Neural cell (in vitro differentiated cells): ENCODE results near the gene RND3. TPM values are rescaled to one million over a fixed set of nuclear protein-coding genes. Genes with fewer than 3 reads are reported as not detected.

Source experiments
- H2AFZ ChIP-seq: fragments of 200-600, 300-800 bp; sonication (generic), shearing (Covaris generic); 2 replicates; pipeline ENCODE4 v1.6.0; 2014; ENCODE audit warnings: low read depth, mild to moderate bottlenecking, antibody characterized with exemption, low read length, moderate library complexity
- H3F3A ChIP-seq: fragments of 200-600 bp; shearing (Covaris generic); 2 replicates; pipeline ENCODE4 v1.6.1; 2016; ENCODE audit warnings: mild to moderate bottlenecking, moderate library complexity, mixed read lengths, antibody characterized with exemption, low read length; ENCODE audit not compliant: insufficient read depth, poor library complexity, severe bottlenecking
- H3K27ac ChIP-seq: fragments of 200-600, 300-800 bp; sonication (generic), shearing (Covaris generic); 2 replicates; pipeline ENCODE4 v1.5.1; 2014; ENCODE audit warnings: mild to moderate bottlenecking, low read length, moderate library complexity
- H3K27me3 ChIP-seq: fragments of 300-800, 200-600 bp; sonication (generic), shearing (Covaris generic); 2 replicates; pipeline ENCODE4 v1.6.0; 2014; ENCODE audit warnings: mild to moderate bottlenecking, low read depth, low read length, moderate library complexity; ENCODE audit not compliant: insufficient read depth
- H3K36me3 ChIP-seq: fragments of 300-800, 200-600 bp; sonication (generic), shearing (Covaris generic); 2 replicates; pipeline ENCODE4 v1.5.1; 2014; ENCODE audit warnings: mild to moderate bottlenecking, antibody characterized with exemption, low read length, moderate library complexity; ENCODE audit not compliant: insufficient read depth
- H3K4me2 ChIP-seq: fragments of 300-800, 200-600 bp; sonication (generic), shearing (Covaris generic); 2 replicates; pipeline ENCODE4 v1.6.0; 2014; ENCODE audit warnings: mild to moderate bottlenecking, low read length
- H3K4me3 ChIP-seq: fragments of 300-800, 200-600 bp; sonication (generic), shearing (Covaris generic); 2 replicates; pipeline ENCODE4 v1.5.1; 2014; ENCODE audit warnings: mild to moderate bottlenecking, low read length, moderate library complexity
- H3K79me2 ChIP-seq: fragments of 200-600 bp; shearing (Covaris generic); replicated peaks from 2 replicates; pipeline ENCODE4 v1.6.0; 2014; ENCODE audit warnings: mild to moderate bottlenecking, low read length, moderate library complexity; ENCODE audit not compliant: insufficient read depth
- H3K9ac ChIP-seq: fragments of 300-800, 200-600 bp; sonication (generic), shearing (Covaris generic); 2 replicates; pipeline ENCODE4 v1.6.1; 2016; ENCODE audit warnings: mild to moderate bottlenecking, low read length, mixed read lengths
- H3K9me2 ChIP-seq: fragments of 200-600 bp; shearing (Covaris generic); 2 replicates; pipeline ENCODE4 v1.6.1; 2016; ENCODE audit warnings: mild to moderate bottlenecking, low read length, mixed read lengths; ENCODE audit not compliant: insufficient read depth
- H3K9me3 ChIP-seq: fragments of 200-600, 300-800 bp; sonication (generic), shearing (Covaris generic); 2 replicates; pipeline ENCODE4 v1.6.1; 2016; ENCODE audit warnings: mild to moderate bottlenecking, mixed run types, low read length, moderate library complexity, mixed read lengths
- H4K20me1 ChIP-seq: fragments of 200-600 bp; shearing (Covaris generic); 2 replicates; pipeline ENCODE4 v1.6.1; 2016; ENCODE audit warnings: mild to moderate bottlenecking, mixed run types; ENCODE audit not compliant: insufficient read depth
- CTCF ChIP-seq: fragments of 450-650 bp; IDR thresholded peaks from 2 replicates; pipeline ENCODE4 v1.5.1; 2014; ENCODE audit warnings: antibody characterized with exemption, mild to moderate bottlenecking, moderate library complexity; ENCODE audit not compliant: poor library complexity, severe bottlenecking
- EP300 ChIP-seq: fragments of 450-650 bp; conservative IDR thresholded peaks from 2 replicates; pipeline ENCODE4 v1.6.1; 2014; ENCODE audit warnings: antibody characterized with exemption, mild to moderate bottlenecking, moderate library complexity; ENCODE audit not compliant: poor library complexity, severe bottlenecking
- EZH2 ChIP-seq: fragments of 200-600, 300-800 bp; shearing (Covaris generic), sonication (generic); IDR thresholded peaks from 2 replicates; pipeline ENCODE4 v1.6.1; 2014; ENCODE audit warnings: antibody characterized with exemption, low read length, borderline replicate concordance, mild to moderate bottlenecking; ENCODE audit not compliant: insufficient read depth, poor library complexity, severe bottlenecking
- MXI1 ChIP-seq: fragments of 450-650 bp; conservative IDR thresholded peaks from 2 replicates; pipeline ENCODE4 v1.6.1; 2014; ENCODE audit warnings: antibody characterized with exemption, mild to moderate bottlenecking; ENCODE audit not compliant: poor library complexity, severe bottlenecking
- POLR2AphosphoS5 ChIP-seq: IDR thresholded peaks from 2 replicates; pipeline ENCODE4 v1.6.1; 2012
- RAD21 ChIP-seq: fragments of 450-650 bp; conservative IDR thresholded peaks from 2 replicates; pipeline ENCODE4 v1.6.1; 2014; ENCODE audit warnings: antibody characterized with exemption, mild to moderate bottlenecking, moderate library complexity
- REST ChIP-seq: IDR thresholded peaks from 2 replicates; pipeline ENCODE4 v1.6.1; 2012; ENCODE audit warnings: borderline replicate concordance
- SMC3 ChIP-seq: fragments of 450-650 bp; conservative IDR thresholded peaks from 2 replicates; pipeline ENCODE4 v1.6.1; 2014; ENCODE audit warnings: antibody characterized with exemption, mild to moderate bottlenecking, moderate library complexity; ENCODE audit not compliant: poor library complexity
- TAF1 ChIP-seq: IDR thresholded peaks from 2 replicates; pipeline ENCODE4 v1.6.1; 2012; ENCODE audit warnings: low read depth
- polyA plus RNA-seq: library from polyadenylated mRNA; depleted of rRNA; stranded (reverse); fragments of >200 nt; gene quantifications from 2 replicates; pipeline ENCODE4 v1.2.3, GENCODE V29; 2014

RND3 gene
- polyA plus RNA-seq, 1 donor from 2014 or later: 143 TPM

- H2AFZ ChIP-seq: no peak overlapping the region
- no peak overlapping the region for H3K27ac ChIP-seq
- peaks cover 3% of the 10 kb centered on the region for H3F3A ChIP-seq
- H3K9me3 ChIP-seq: no peaks in the 10 kb centered on the region
- no peaks in the 10 kb centered on the region for H3K9me2 ChIP-seq
- H3K9ac ChIP-seq: no peak overlapping the region
- no peaks in the 10 kb centered on the region for H4K20me1 ChIP-seq
- no peak overlapping the region for H3K4me3 ChIP-seq
- TF ChIP-seq EP300: no peak
- no peak for TF ChIP-seq EZH2
- TF ChIP-seq TAF1: no peak
- TF ChIP-seq REST: no peak
- no peak for TF ChIP-seq POLR2AphosphoS5
- TF ChIP-seq SMC3: no peak
- TF ChIP-seq MXI1: no peak
- no peak for TF ChIP-seq CTCF
- TF ChIP-seq RAD21: no peak
- peaks cover 84% of the 10 kb centered on the region for H3K79me2 ChIP-seq
- no peak overlapping the region for H3K4me2 ChIP-seq
- H3K36me3 ChIP-seq: peaks cover 20% of the 10 kb centered on the region
- no peaks in the 10 kb centered on the region for H3K27me3 ChIP-seq
Measured at GRCh38 chr2:150474326-150475074, 13.0 kb downstream of the RND3 start.

GRCh38 chr2:150473767-150474166 is 13.7 kb downstream of the RND3 start:
- Histone ChIP-seq H3K79me2 (peaks cover 78% of the 10 kb centered on the region), H3K4me3 (no peak overlapping the region), H3K36me3 (peaks cover 20% of the 10 kb centered on the region), H3K9me2 (no peaks in the 10 kb centered on the region), H4K20me1 (no peaks in the 10 kb centered on the region), H2AFZ (no peak overlapping the region), H3K9me3 (no peaks in the 10 kb centered on the region), H3F3A (peaks cover 3% of the 10 kb centered on the region), H3K9ac (no peak overlapping the region), H3K27ac (no peak overlapping the region), H3K27me3 (no peaks in the 10 kb centered on the region), H3K4me2 (no peak overlapping the region)
- TF ChIP-seq REST (no peak), CTCF (no peak), MXI1 (no peak), RAD21 (no peak), SMC3 (no peak), EP300 (no peak), TAF1 (no peak), POLR2AphosphoS5 (no peak), EZH2 (no peak)
